ENCODE data around the gene MORN1. TPM values are rescaled to one million over a fixed set of nuclear protein-coding genes. Genes with fewer than 3 reads are reported as not detected.

The MORN1 gene
- polyA plus RNA-seq, 1 donor from 2014 or later, result 6.7 TPM

- Mint-ChIP-seq H3K4me1 (no peaks in the 10 kb centered on the region), H3K9me3 (no peaks in the 10 kb centered on the region)
Observed at GRCh38 chr1:2344121-2344681, 47.2 kb downstream of the MORN1 start.

GRCh38 chr1:2343023-2343935 lies 48.1 kb downstream of the MORN1 start:
- Mint-ChIP-seq H3K27ac (no peak overlapping the region), H3K9me3 (no peaks in the 10 kb centered on the region), H3K27me3 (no peaks in the 10 kb centered on the region), H3K36me3 (no peaks in the 10 kb centered on the region), H3K4me1 (no peaks in the 10 kb centered on the region), H3K4me3 (no peak overlapping the region)

More at GRCh38 chr1:2344121-2344681, 47.2 kb downstream of the MORN1 start:
- Mint-ChIP-seq H3K36me3 (no peaks in the 10 kb centered on the region), H3K27me3 (no peaks in the 10 kb centered on the region), H3K4me3 (no peak overlapping the region), H3K27ac (no peak overlapping the region)

- H3K27ac Mint-ChIP-seq, result no peak overlapping the region
- H3K4me3 Mint-ChIP-seq, result no peak overlapping the region
- H3K27me3 Mint-ChIP-seq, result no peaks in the 10 kb centered on the region
- no peaks in the 10 kb centered on the region for H3K9me3 Mint-ChIP-seq
- H3K4me1 Mint-ChIP-seq, result no peaks in the 10 kb centered on the region
- no peaks in the 10 kb centered on the region for H3K36me3 Mint-ChIP-seq
Observed at GRCh38 chr1:2342384-2343022, 48.9 kb downstream of the MORN1 start.

GRCh38 chr1:2341706-2342383 lies 49.5 kb downstream of the MORN1 start:
- H3K4me3 Mint-ChIP-seq, result no peak overlapping the region

GRCh38 chr1:2340918-2341254 lies 50.5 kb downstream of the MORN1 start:
- H3K27ac Mint-ChIP-seq, result no peak overlapping the region
- H3K9me3 Mint-ChIP-seq, result no peaks in the 10 kb centered on the region
- no peaks in the 10 kb centered on the region for H3K4me1 Mint-ChIP-seq
- H3K4me3 Mint-ChIP-seq, result no peak overlapping the region
- H3K27me3 Mint-ChIP-seq, result peaks cover 1% of the 10 kb centered on the region
- H3K36me3 Mint-ChIP-seq, result no peaks in the 10 kb centered on the region

More at GRCh38 chr1:2341706-2342383, 49.5 kb downstream of the MORN1 start:
- Mint-ChIP-seq H3K36me3 (no peaks in the 10 kb centered on the region), H3K9me3 (no peaks in the 10 kb centered on the region), H3K27me3 (no peaks in the 10 kb centered on the region), H3K27ac (no peak overlapping the region), H3K4me1 (no peaks in the 10 kb centered on the region)

GRCh38 chr1:2340086-2340917 lies 51.1 kb downstream of the MORN1 start:
- no peaks in the 10 kb centered on the region for H3K9me3 Mint-ChIP-seq
- H3K4me1 Mint-ChIP-seq, result no peaks in the 10 kb centered on the region
- no peak overlapping the region for H3K4me3 Mint-ChIP-seq
- peaks cover 1% of the 10 kb centered on the region for H3K27me3 Mint-ChIP-seq
- H3K27ac Mint-ChIP-seq, result no peak overlapping the region
- H3K36me3 Mint-ChIP-seq, result no peaks in the 10 kb centered on the region

- no peaks in the 10 kb centered on the region for H3K4me1 Mint-ChIP-seq
- no peak overlapping the region for H3K4me3 Mint-ChIP-seq
- peaks cover 1% of the 10 kb centered on the region for H3K27me3 Mint-ChIP-seq
- H3K27ac Mint-ChIP-seq, result no peak overlapping the region
- H3K36me3 Mint-ChIP-seq, result no peaks in the 10 kb centered on the region
- H3K9me3 Mint-ChIP-seq, result no peaks in the 10 kb centered on the region
Observed at GRCh38 chr1:2339206-2340085, 51.9 kb downstream of the MORN1 start.

GRCh38 chr1:2337501-2337900 lies 53.9 kb downstream of the MORN1 start:
- H3K27ac Mint-ChIP-seq, result no peak overlapping the region
- no peaks in the 10 kb centered on the region for H3K36me3 Mint-ChIP-seq
- H3K27me3 Mint-ChIP-seq, result peaks cover 1% of the 10 kb centered on the region
- no peak overlapping the region for H3K4me3 Mint-ChIP-seq
- H3K4me1 Mint-ChIP-seq, result no peaks in the 10 kb centered on the region
- H3K9me3 Mint-ChIP-seq, result no peaks in the 10 kb centered on the region

- no peaks in the 10 kb centered on the region for H3K36me3 Mint-ChIP-seq
- H3K27ac Mint-ChIP-seq, result no peak overlapping the region
- no peak overlapping the region for H3K4me3 Mint-ChIP-seq
- no peaks in the 10 kb centered on the region for H3K9me3 Mint-ChIP-seq
- H3K4me1 Mint-ChIP-seq, result no peaks in the 10 kb centered on the region
- H3K27me3 Mint-ChIP-seq, result peaks cover 1% of the 10 kb centered on the region
Observed at GRCh38 chr1:2337081-2337480, 54.3 kb downstream of the MORN1 start.

- H3K4me1 Mint-ChIP-seq, result no peaks in the 10 kb centered on the region
- H3K36me3 Mint-ChIP-seq, result no peaks in the 10 kb centered on the region
- H3K27me3 Mint-ChIP-seq, result peaks cover 1% of the 10 kb centered on the region
- no peaks in the 10 kb centered on the region for H3K9me3 Mint-ChIP-seq
- no peak overlapping the region for H3K27ac Mint-ChIP-seq
- H3K4me3 Mint-ChIP-seq, result no peak overlapping the region
Observed at GRCh38 chr1:2336499-2336898, 54.9 kb downstream of the MORN1 start.

- peaks cover 1% of the 10 kb centered on the region for H3K27me3 Mint-ChIP-seq
- no peak overlapping the region for H3K27ac Mint-ChIP-seq
- no peaks in the 10 kb centered on the region for H3K9me3 Mint-ChIP-seq
- peak overlapping the region in 1 of 4 donors; percentile 39 for H3K4me3 Mint-ChIP-seq
- no peaks in the 10 kb centered on the region for H3K36me3 Mint-ChIP-seq
- H3K4me1 Mint-ChIP-seq, result no peaks in the 10 kb centered on the region
Observed at GRCh38 chr1:2335721-2336455, 55.5 kb downstream of the MORN1 start.

- Mint-ChIP-seq H3K27ac (no peak overlapping the region), H3K9me3 (no peaks in the 10 kb centered on the region), H3K36me3 (no peaks in the 10 kb centered on the region), H3K27me3 (peaks cover 4% of the 10 kb centered on the region), H3K4me1 (no peaks in the 10 kb centered on the region), H3K4me3 (no peak overlapping the region)
Observed at GRCh38 chr1:2334883-2335534, 56.3 kb downstream of the MORN1 start.

- Mint-ChIP-seq H3K36me3 (no peaks in the 10 kb centered on the region), H3K27me3 (peaks cover 4% of the 10 kb centered on the region), H3K27ac (no peak overlapping the region), H3K9me3 (no peaks in the 10 kb centered on the region), H3K4me1 (no peaks in the 10 kb centered on the region), H3K4me3 (no peak overlapping the region)
Observed at GRCh38 chr1:2334366-2334765, 57.0 kb downstream of the MORN1 start.

Measured in IgD-negative memory B cell (primary cell).